ENCODE data around the gene LRRK2. TPM values are rescaled to one million over a fixed set of nuclear protein-coding genes. Genes with fewer than 3 reads are reported as not detected.

LRRK2 gene
- total RNA-seq, 1 donor from 2014 or later, result 14.3 TPM

- no peak for DNase-seq (ENCODE audit: low spot score in 2 of 2)
- TF ChIP-seq, protein P1, sequence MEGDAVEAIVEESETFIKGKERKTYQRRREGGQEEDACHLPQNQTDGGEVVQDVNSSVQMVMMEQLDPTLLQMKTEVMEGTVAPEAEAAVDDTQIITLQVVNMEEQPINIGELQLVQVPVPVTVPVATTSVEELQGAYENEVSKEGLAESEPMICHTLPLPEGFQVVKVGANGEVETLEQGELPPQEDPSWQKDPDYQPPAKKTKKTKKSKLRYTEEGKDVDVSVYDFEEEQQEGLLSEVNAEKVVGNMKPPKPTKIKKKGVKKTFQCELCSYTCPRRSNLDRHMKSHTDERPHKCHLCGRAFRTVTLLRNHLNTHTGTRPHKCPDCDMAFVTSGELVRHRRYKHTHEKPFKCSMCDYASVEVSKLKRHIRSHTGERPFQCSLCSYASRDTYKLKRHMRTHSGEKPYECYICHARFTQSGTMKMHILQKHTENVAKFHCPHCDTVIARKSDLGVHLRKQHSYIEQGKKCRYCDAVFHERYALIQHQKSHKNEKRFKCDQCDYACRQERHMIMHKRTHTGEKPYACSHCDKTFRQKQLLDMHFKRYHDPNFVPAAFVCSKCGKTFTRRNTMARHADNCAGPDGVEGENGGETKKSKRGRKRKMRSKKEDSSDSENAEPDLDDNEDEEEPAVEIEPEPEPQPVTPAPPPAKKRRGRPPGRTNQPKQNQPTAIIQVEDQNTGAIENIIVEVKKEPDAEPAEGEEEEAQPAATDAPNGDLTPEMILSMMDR (IDR thresholded peaks at IDR 0.05), result no peak
- intact Hi-C loops (cut with DNase I), result loop anchor here (5.0 kb wide), 3 partner anchors 123 to 1323 kb away; partner anchors contain the start of genes CPNE8, KIF21A and SLC2A13
These were observed 5.2 kb downstream of the LRRK2 start for GRCh38 chr12:40229690-40230651.

GRCh38 chr12:40232602-40233001 lies 7.8 kb downstream of the LRRK2 start:
- TF ChIP-seq, protein P1 (IDR thresholded peaks at IDR 0.05), result no peak
- DNase-seq (ENCODE audit: low spot score in 2 of 2), result no peak
- Histone ChIP-seq H3K4me3 (no peak overlapping the region), H3K36me3 (peaks cover 19 to 30% of the 10 kb centered on the region in 2 donors), H3K4me1 (peaks cover 2% of the 10 kb centered on the region in 2 donors), H3K27me3 (no peaks in the 10 kb centered on the region), H3K27ac (no peak overlapping the region), H3K9me3 (no peaks in the 10 kb centered on the region)
- intact Hi-C loops (cut with DNase I), result no loop called here

More at GRCh38 chr12:40229690-40230651, 5.2 kb downstream of the LRRK2 start:
- no peaks in the 10 kb centered on the region for H3K27me3 ChIP-seq
- peaks cover 6 to 19% of the 10 kb centered on the region in 2 donors for H3K36me3 ChIP-seq
- peaks cover 2 to 6% of the 10 kb centered on the region in 2 donors for H3K4me1 ChIP-seq
- no peak overlapping the region for H3K4me3 ChIP-seq
- H3K9me3 ChIP-seq, result no peaks in the 10 kb centered on the region
- H3K27ac ChIP-seq, result no peak overlapping the region

DNA sequence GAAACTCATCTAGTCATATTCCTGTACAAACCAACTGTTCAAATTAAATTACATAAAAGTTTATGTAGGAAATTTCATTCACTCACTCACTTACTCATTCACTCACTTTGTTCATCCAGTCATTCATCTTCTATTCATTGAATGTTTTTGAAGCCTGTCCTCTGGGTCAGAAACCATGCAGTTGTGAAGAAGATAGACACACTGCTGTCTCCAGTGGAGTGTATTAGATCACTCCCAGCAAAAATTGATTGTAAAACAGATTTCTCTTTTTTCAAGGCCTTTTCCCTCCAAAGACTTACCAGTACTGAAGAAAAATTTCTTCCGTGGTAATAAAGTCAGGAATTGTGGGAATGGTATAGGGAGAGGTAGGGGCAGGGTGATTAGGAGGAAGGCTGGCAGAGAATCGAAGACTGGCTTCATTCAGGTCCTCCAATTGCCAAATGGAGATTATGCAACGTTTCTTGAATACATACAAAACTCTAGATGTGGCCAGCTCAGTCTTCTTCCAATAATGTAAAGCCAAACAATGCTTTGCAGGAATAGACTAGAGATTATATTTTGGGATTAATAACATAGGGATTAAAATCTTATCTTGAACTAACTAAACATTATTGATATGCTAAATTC lies 9.1 kb downstream of the LRRK2 start:
- Histone ChIP-seq H3K4me3 (no peak overlapping the region), H3K4me1 (no peaks in the 10 kb centered on the region), H3K36me3 (peaks cover 19 to 34% of the 10 kb centered on the region in 2 donors), H3K27ac (no peak overlapping the region), H3K27me3 (no peaks in the 10 kb centered on the region), H3K9me3 (no peaks in the 10 kb centered on the region)
- intact Hi-C loops (cut with DNase I), result no loop called here
- TF ChIP-seq, protein P1 (IDR thresholded peaks at IDR 0.05), result no peak
- DNase-seq (ENCODE audit: low spot score in 2 of 2), result no peak

- no peaks in the 10 kb centered on the region for H3K27me3 ChIP-seq
- intact Hi-C loops (cut with DNase I), result no loop called here
- H3K4me3 ChIP-seq, result no peak overlapping the region
- H3K4me1 ChIP-seq, result no peaks in the 10 kb centered on the region
- H3K27ac ChIP-seq, result no peak overlapping the region
- H3K9me3 ChIP-seq, result no peaks in the 10 kb centered on the region
- DNase-seq (ENCODE audit: low spot score in 2 of 2), result no peak
- H3K36me3 ChIP-seq, result peaks cover 19 to 37% of the 10 kb centered on the region in 2 donors
- TF ChIP-seq, protein P1 (IDR thresholded peaks at IDR 0.05), result no peak
These were observed 11.6 kb downstream of the LRRK2 start for GRCh38 chr12:40236357-40236850.

DNA sequence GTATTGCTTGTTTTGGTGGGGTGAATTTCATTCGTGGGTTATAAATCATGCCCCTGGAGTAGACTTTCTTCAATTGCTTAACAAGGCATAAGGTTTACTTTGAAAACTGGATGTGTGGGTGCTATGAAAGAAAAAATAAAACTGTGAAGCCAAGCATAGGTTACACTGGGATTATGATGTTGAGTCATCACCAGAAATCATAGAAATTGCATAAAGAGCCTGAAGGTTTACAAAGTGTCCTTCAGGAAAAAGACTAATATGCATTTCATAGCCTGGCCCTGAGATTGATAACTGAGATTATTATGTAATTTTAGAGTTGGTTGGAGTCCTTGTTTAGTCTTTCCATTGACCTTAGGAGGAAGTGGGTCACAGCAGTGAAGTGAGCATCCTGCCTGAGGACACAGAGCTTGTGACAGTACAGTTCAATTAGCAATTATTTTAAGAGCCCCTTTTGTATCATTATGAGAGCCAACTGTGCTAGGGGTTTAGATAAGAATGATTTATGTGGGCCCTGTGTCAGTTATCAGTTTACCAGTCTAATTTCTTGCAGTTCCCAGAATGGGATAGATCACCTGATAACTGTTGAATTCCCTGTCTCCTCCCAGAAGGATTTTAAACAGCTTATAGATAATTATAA lies 13.6 kb downstream of the LRRK2 start:
- no peaks in the 10 kb centered on the region for H3K4me1 ChIP-seq
- peaks cover 19 to 29% of the 10 kb centered on the region in 2 donors for H3K36me3 ChIP-seq
- no peak for DNase-seq (ENCODE audit: low spot score in 2 of 2)
- intact Hi-C loops (cut with DNase I), result no loop called here
- H3K4me3 ChIP-seq, result no peak overlapping the region
- no peaks in the 10 kb centered on the region for H3K27me3 ChIP-seq
- H3K27ac ChIP-seq, result peak overlapping the region in 1 of 2 donors; percentile 2
- no peaks in the 10 kb centered on the region for H3K9me3 ChIP-seq
- TF ChIP-seq, protein P1 (IDR thresholded peaks at IDR 0.05), result no peak
